NCI-H2107 treated with DMSO at 0.1 percent for 48 hours (cell line): Measurements from ENCODE around the gene KHDRBS2.
"Not testable (repeated sequence)": the region's sequence is repeated elsewhere in the genome, so short reads cannot be mapped to it uniquely, and the experiment has no call there.

Experiments used
- DNase-seq: peaks from one replicate; lab custom pipeline; 2025; ENCODE audit not compliant: unreplicated experiment; lab: John Stamatoyannopoulos, UW

KHDRBS2 gene

DNA sequence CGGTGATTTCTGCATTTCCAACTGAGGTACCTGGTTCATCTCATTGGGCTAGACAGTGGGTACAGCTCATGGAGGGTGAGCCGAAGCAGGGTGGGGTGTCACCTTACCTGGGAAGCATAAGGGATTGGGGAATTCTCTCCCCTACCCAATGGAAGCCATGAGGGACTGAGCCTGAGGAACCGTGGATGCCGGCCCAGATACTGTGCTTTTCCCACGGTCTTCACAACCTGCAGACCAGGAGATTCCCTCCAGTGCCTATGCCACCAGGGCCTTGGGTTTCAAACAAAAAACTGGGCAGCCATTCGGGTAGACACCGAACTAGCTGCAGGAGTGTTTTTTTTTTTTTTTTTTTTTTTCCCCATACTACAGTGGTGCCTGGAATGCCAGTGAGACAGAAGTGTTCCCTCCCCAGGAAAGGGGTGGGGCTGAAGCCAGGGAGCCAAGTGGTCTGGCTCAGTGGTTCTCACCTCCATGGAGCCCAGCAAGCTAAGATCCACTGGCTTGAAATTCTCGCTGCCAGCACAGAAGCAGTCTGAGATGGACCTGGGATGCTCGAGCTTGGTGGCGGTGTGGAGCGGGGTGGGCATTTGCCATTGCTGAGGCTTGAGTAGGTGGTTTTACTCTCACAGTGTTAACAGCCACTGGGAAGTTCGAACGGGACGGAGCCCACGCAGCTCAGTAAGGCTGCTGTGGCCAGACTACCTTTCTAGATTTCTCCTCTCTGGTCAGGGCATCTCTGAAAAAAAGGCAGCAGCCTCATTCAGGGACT, 416.2 kb downstream of the KHDRBS2 start:
- DNase-seq = no peak

DNA sequence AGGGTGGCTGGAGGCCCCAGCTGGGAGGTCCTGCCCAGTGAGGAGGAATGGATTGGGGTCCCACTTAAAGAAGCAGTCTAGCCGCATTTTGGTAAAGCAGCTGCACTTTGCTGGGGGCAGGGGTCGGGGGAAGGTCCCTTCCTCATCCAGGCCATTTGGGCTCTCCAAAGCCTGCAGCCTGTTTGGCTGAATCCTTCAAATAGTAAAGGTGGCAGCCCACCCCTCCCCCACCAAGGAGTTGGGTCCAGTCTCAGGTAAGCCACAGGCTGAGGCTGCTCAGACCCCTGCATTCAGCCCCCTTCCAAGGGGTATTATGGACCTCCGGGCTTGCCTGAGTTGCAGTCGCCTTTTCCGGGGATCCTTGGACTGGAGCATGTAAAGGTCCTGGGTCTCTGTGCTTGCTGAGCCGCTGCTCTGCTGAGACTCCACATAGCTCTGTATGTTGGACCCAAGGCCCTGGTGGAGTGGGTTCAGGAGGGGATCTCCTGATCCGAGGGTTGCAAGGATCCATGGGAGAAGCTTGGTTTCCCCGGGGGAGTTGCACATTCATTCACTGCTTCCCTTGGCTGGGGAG, 417.4 kb downstream of the KHDRBS2 start:
- no peak for DNase-seq

DNA sequence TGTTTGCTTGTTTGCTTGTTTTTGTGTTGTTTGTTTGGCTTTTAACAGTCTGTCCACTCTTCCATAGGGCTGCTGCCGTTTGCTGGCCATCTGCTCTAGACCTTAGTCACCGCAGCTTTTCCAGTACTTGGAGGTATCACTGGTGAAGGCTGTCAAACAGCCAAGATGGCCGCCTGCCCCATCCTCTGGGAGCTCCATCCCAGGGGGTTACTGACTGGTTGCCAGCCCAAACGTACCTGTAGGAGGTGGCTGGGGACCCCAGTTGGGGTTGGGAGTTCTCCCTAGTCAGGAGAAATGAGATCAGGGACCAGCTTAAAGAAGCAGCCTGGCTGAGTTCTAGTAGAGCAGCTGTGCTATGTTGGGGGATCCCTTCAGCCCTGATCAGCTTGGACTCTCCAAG, 418.4 kb downstream of the KHDRBS2 start:
- DNase-seq = no peak

DNA sequence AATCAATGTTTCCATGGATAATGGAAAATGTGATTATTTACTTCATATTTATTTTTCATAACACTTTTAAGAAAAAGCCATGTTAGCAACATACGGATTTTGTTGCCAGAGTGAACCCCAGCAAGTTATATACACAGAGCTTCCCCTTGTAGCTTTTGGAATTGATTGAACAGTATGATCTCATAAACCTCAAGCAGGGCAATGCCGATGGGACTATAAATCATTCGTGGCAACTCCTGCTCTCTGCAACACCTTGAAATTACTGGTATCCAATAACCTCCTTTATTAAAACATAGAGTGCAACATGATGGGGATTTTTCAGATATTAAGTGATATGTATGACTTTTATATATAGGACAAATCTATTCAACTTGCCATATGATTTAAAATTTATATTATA, 428.5 kb downstream of the KHDRBS2 start:
- DNase-seq = no peak

DNA sequence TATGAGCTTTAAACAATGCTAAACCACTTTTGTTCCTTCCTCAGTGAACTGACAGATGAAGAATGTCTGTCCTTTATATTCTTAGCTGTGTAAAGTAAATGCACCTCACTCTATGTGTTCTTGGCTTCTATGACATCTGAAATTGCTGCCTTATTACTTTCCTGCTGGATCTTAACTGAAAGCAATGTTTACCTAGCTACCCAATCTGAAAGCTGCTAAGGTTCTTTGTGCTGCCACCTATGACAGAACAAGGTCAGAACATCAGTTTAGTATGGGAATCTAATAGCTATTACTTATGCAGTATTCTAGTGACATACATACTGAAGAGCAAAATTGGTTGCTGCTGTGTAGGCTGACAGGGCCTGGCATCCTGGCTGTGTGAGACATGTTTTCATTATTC, 444.1 kb downstream of the KHDRBS2 start:
- no peak for DNase-seq

DNA sequence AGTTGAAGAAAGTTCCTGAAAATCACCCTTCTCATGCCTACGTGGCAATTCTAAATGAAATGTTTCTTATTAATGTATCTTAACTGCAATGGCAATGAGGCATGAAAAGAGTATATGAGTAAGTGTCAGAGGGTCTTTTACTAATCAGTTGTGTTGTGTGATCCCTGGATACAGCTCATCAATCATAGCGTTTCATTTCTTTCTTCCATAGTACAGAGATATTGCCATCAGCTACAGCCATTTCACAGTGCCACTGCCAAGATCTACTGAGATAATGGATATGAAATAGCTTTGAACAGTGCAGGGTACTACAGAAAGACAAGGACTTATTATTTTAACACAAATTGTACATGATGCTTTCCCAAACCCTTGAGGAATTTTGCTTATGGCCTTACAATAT, 450.8 kb downstream of the KHDRBS2 start:
- DNase-seq = no peak

DNA sequence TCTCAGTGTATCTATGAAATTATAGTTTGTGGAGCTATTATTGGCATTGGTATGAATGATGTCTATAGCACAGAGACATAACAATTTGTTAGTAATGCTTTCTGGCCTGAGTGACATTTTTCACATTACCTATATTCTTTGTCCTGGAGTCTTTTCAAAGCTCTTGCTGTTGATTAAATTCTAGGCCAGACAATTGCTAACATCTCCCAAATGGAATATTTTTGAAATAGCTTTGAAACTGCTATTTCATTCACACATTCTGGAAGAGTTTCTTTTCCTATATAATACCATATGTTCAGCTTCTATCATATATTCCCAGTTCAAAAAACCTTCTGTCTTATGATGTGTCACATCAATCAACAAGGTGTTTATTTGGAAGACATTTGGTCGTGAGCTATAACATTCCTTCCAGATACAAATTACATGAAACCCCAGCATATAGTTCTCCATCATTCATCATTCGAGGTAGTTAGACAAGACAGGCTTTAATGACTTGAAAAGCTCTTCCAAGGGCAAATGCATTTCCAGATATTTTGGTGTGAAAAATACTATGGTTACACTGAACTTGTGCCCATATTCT, 452.8 kb downstream of the KHDRBS2 start:
- DNase-seq = no peak

DNA sequence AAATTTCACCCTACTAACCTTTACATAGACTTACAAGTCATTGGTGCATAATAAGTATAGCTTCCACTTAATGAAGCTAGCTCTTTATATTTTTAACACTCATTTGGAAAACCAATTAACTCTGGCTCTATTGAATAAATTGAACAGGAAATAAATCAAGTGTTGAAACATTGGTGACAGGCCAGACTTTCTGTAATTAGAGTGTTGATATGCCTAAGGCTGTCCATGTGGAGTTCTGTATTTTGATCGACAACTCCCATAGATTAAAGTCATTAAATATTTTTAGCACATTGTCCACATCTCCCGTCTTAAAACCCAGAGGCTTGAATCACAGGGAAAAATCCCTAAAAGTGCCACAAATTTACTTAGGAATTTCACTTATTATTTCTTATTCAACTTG, 468.3 kb downstream of the KHDRBS2 start:
- DNase-seq = no peak

DNA sequence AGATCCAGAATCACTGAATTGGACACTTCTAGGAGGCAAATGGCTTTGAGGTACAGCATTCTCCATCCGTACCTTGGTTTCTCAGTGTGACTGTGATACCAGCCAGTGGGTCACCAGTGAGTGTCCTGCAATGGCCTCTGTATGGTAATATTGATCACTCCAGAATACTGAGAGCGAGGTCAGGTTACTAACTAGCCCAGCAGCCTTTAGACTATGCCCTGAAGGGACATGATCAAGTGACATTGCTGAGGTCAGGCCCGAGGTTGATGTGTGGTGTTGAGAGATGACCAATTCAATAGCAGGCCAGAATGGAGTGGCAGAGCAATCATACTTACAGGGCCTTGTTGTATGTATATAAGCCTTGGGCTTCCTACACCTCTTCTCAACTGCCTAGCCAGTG, 476.0 kb downstream of the KHDRBS2 start:
- DNase-seq = no peak

DNA sequence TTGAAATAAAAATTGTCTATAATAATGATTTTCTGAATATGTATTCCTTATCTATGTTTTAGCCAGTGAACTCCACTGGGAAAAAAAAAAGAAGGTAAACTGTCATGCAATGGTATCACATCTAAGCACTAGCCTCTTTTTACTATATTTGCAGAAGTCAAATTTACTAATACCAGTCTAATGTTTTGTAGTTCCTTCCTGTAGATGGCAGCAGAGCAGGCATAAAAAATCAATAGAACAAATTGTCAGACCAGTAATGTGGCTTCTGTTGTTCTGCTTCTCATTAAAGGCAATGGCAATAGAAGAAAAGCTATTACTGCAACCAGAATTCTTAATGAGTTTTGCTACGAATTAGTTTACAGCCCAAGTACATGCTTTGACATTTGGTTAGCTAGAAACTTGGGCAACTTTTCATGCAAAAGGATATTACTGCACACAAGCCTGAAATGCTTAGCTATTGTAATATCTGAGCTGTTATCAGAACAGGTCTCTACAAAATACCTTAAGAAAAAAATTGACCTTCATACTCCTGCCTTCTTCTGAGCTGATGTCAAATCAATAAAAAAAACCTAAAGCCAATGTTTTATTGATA, 476.9 kb downstream of the KHDRBS2 start:
- DNase-seq = peak; percentile 29

DNA sequence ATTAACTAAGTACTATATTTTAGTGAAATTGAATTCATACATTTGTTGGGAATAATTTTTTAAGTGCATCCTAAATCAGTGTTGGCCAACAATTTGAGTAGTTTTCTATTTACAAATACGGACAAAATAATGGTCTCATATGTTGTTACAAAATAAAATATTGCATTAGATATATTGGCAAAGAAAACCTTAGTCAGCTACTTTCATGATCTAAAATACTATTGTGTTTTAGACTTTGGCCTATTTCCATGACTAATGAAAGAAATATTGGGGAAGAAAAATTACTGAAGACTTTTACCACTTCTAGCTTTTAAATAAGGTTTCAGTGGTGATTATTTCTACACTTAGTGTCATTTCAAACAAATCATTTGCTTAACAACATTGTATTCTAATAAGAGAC, 498.0 kb downstream of the KHDRBS2 start:
- DNase-seq = no peak

DNA sequence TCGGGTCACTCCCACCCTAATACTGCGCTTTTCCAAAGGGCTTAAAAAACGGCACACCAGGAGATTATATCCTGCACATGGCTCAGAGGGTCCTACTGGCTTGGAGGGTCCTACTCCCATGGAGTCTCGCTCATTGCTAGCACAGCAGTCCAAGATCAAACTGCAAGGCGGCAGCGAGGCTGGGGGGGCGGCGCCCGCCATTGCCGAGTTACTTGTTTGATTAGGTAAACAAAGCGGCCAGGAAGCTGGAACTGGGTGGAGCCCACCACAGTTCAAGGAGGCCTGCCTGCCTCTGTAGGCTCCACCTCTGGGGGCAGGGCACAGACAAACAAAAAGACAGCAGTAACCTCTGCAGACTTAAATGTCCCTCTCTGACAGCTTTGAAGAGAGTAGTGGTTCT, 516.6 kb downstream of the KHDRBS2 start:
- DNase-seq = not testable (repeated sequence)

DNA sequence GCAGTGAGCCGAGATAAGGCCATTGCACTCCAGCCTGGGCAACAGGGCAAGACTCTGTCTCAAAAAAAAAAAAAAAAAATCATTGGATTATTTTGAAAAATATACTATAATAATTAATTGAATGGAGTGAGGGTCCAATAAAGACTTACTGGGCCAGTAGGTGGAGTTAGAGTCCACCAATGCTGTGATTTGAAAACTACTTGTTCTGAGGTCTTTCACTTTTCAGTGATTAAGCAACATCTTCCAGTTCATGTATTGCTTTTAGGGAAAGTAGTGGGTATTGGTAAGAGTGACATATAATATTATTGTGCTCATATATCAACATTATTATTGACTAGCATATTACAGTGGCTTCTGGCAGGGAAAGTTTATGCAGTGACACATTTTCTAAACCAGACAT, 530.3 kb downstream of the KHDRBS2 start:
- no peak for DNase-seq

DNA sequence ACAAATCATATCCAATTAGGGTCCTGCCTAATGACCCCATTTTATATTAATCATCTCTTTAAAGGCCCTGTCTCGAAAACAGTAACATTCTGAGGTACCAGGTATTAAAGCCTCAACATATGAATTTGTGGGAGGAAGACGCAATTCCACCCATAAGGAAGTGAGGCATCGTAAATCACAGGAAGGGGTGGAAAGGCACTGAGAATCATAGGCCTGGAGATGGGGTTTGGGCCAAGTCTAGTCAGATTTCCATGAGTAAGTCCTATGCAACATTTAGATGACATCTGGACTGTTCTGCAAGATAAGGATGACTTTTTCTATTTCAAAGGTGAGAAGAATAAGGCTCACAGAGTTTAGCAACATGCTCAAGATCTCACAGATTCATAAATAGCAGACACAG, 534.0 kb downstream of the KHDRBS2 start:
- no peak for DNase-seq

DNA sequence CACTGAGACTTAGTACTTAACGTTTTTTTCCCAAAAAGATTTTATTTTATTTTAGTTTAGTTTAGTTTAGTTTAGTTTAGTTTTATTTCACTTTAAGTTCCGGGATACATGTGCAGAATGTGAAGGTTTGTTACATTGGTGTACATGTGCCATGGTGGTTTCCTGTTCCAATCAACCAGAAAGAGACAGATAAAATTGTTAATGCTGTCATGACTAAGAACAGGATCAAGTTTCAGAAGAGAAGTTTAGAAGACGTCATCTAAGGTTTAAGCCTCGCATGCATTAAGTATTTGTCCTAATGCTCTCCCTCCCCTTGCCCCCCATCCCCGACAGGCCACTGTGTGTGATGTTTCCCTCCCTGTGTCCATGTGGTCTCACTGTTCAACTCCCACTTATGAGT, 540.0 kb downstream of the KHDRBS2 start:
- no peak for DNase-seq

DNA sequence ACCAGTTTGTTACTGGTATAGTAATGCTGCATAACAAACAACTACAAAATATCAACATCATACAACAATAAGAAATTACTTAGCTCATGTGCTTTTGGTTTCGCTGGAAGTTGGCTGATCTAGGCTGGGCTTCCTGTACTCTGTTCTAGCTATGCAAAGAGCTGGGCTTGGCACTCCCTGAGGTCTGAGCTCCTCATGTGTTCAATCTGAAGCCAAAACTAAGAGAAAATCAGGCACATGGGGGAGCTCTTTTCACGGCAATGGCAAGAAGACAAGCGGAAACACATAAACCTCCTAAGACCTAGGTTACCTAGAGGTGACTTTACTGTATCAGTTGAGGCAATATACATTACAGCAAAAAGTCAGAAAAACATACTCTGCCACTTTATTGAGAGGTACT, 574.2 kb downstream of the KHDRBS2 start:
- DNase-seq = no peak

DNA sequence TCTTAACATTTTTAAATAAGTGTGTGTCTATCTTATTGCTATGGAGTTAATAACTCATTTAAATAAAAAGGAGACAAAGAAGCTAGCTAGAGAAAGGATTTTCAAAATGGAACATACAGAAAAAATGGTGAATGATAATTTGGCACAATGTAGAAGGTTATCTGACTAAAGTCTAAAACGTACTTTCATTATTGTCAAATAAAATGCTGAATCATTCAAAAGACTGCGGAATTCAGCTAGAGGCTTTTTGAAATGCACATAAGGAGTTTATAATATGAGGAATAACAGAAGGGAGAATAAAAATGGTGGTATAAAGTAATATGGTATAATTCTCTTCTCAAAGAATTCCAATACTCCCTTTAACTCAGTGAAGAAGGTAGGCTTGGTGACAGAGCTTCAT, 597.9 kb downstream of the KHDRBS2 start:
- no peak for DNase-seq

DNA sequence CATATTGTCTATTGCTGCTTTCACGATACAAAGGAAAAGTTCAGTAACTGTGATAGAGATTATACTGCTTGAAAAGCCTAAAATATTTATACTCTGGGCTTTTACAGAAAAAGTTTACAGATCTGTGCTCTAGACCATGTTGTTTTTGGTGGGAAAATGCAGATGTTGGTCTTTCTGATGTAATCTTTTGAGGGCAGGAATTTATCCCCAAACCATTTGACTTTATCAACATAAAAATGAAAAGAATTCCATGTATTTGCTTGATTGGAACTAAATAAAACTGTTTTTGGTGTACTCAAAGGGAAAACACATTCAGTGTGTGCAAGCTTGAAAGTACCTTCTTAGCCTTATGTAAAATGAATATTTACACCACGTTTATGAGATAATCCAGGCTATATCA, 603.5 kb downstream of the KHDRBS2 start:
- DNase-seq = no peak

DNA sequence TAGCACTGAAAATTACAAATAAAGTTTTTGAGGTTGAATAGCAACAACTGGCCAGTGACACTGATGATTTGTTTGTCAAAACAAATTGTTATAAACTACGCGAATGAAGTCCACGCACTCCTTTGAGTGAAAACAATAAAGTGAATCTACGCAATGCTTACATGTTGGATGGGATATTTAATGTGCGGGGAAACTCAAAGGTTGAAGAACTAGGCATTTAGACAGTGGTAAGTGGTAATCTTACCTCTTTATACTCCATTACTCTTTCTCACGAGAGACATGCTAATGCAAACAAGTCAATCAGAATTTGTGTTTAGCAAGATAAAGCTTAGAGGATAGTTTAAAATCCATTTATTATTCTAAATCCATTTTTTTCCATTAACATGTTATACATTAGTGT, 606.4 kb downstream of the KHDRBS2 start:
- DNase-seq = no peak

DNA sequence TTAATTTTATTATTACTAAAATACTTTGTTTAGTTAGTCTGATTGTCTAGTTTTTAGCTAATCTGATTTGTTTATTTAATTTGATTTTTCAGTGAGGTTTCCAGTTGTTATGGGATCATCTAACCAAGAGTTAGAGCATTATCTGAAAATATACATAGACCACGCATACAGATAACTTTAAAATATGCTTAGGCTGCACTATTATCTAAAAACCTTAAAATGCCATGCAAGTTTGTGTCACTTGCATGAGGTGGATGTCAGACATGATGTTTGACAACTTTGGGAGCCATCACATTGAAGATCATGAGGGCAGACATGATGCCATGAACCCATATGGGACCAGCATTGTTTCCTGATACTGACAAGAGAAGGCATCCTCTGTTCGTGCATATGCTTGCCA, 610.3 kb downstream of the KHDRBS2 start:
- DNase-seq = no peak

DNA sequence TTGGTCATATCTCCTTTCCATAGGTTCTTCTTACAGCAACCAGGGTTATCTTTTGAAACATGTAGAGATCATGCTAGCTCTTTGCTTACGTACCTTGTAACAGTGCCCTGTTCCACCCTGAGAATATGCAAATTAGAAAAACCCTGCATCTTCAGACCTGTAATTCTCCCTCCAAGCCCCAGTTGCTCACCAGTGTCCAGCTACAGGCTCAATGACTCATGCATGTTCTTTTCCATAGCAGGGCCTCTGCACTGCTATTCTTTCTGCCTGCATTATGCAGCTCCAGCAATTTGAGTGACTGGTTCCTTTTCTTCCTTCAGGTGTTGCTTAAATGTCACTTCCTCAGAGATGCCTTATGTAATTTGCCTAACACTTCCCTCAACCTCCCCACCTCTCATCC, 636.2 kb downstream of the KHDRBS2 start:
- no peak for DNase-seq

DNA sequence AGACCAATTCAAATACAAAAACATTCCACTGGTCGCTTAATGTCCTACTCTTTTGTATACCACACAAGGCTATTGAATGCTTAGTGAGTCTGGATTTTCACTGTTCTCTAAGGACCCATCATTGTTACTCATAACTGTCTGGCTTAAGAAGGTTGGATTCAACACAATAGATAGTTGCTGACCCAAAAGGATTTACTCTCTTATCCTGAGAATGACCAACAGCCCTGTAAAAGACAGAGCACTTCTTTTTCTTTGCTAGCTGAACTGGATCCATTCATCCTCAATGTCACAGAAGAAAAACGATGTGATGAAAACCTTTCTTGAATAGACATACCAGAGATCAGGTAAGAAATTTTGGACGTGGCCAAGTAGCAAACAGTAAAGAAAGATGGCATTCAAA, 645.6 kb downstream of the KHDRBS2 start:
- no peak for DNase-seq
